Natural killer cell (primary cell): ENCODE data around the gene SORCS1. TPM values are rescaled to one million over a fixed set of nuclear protein-coding genes. Genes with fewer than 3 reads are reported as not detected.

Experiments
- ATAC-seq, 3 donors: fragments of 150-1000 bp in 2 of 3; fragments of 200-7000 bp in 1 of 3; cut with Tn5 transposase; 1 replicate in 1 of 3; 2 replicates in 2 of 3; pipeline ENCODE4 v1.10.0; 2021; ENCODE audit warnings: mild to moderate bottlenecking in 2 of 3, moderate library complexity in 2 of 3
- DNase-seq, 2 donors: peaks; one replicate each; pipeline versions ENCODE4 v3.0.0 to v3.0.0-alpha.2; 2013 to 2021; ENCODE audit warnings: mixed read lengths in 1 of 2
- H3K27ac ChIP-seq: one replicate; pipeline ENCODE4 v1.5.1; 2013; ENCODE audit warnings: mild to moderate bottlenecking, low read length
- H3K27me3 ChIP-seq: one replicate; pipeline ENCODE4 v1.6.1; 2013; ENCODE audit warnings: low read length; ENCODE audit not compliant: control insufficient read depth, insufficient read depth
- H3K36me3 ChIP-seq: one replicate; pipeline ENCODE4 v1.6.1; 2013; ENCODE audit warnings: low read length; ENCODE audit not compliant: control insufficient read depth, insufficient read depth
- H3K4me1 ChIP-seq: one replicate; pipeline ENCODE4 v1.6.1; 2013; ENCODE audit warnings: low read length; ENCODE audit not compliant: control insufficient read depth, insufficient read depth
- H3K4me3 ChIP-seq: one replicate; pipeline ENCODE4 v1.5.1; 2013; ENCODE audit warnings: low read length
- H3K9me3 ChIP-seq: one replicate; pipeline ENCODE4 v1.6.1; 2013; ENCODE audit warnings: low read length; ENCODE audit not compliant: control insufficient read depth, insufficient read depth
- H3K27ac Mint-ChIP-seq, 2 donors: one replicate each; pipeline ENCODE4 v1.8.0; 2022; ENCODE audit warnings: mild to moderate bottlenecking in 2 of 2, mixed read lengths in 2 of 2, moderate library complexity in 1 of 2
- H3K27me3 Mint-ChIP-seq, 2 donors: one replicate each; pipeline ENCODE4 v1.8.0; 2022; ENCODE audit warnings: low read depth in 2 of 2, mixed read lengths in 2 of 2
- H3K36me3 Mint-ChIP-seq: one replicate; pipeline ENCODE4 v1.8.0; 2022; ENCODE audit warnings: mixed read lengths
- H3K4me1 Mint-ChIP-seq, 2 donors: one replicate each; pipeline ENCODE4 v1.8.0; 2022; ENCODE audit warnings: mixed read lengths in 2 of 2
- H3K4me3 Mint-ChIP-seq: one replicate; pipeline ENCODE4 v1.8.0; 2022; ENCODE audit warnings: mild to moderate bottlenecking, moderate library complexity, mixed read lengths
- H3K9me3 Mint-ChIP-seq, 2 donors: one replicate each; pipeline ENCODE4 v1.8.0; 2022; ENCODE audit warnings: mixed read lengths in 2 of 2
- CTCF ChIP-seq: fragments of 200-600 bp; IDR thresholded peaks from one replicate; pipeline ENCODE4 v1.8.0; 2022; ENCODE audit warnings: antibody characterized with exemption
- WGBS: methylation state at CpG from one replicate; pipeline ENCODE4 v1.1.7; 2013; ENCODE audit warnings: missing lambda C conversion rate; ENCODE audit not compliant: insufficient coverage; 5-methylcytosine and 5-hydroxymethylcytosine counted together
- intact Hi-C: fragments of 100-400 bp; cut with micrococcal nuclease; formaldehyde crosslinking; loops from one replicate; pipeline ENCODE4 v1.14.2; 2022
- total RNA-seq, 4 donors: library from RNA; stranded (reverse); fragments of 120-200 nt in 1 of 4; gene quantifications; one replicate each; pipeline versions ENCODE4 v1.2.3 to v1.2.4, GENCODE V29; 2013 to 2022

Gene SORCS1
- total RNA-seq, 3 donors from 2014 or later (not counting 1 experiment from before 2014, with no cell fraction given) = not detected

- Histone ChIP-seq H3K9me3 (no peaks in the 10 kb centered on the region), H3K27me3 (no peaks in the 10 kb centered on the region), H3K27ac (no peak overlapping the region), H3K4me3 (no peak overlapping the region), H3K36me3 (no peaks in the 10 kb centered on the region), H3K4me1 (no peaks in the 10 kb centered on the region)
- Mint-ChIP-seq H3K4me1 (no peaks in the 10 kb centered on the region), H3K36me3 (no peaks in the 10 kb centered on the region), H3K9me3 (peaks cover 0 to 7% of the 10 kb centered on the region in 2 donors), H3K4me3 (no peak overlapping the region), H3K27ac (no peak overlapping the region), H3K27me3 (no peaks in the 10 kb centered on the region)
- no peak for DNase-seq
- ATAC-seq = no peak
- TF ChIP-seq CTCF = no peak
- intact Hi-C loops = no loop called here
Observed at GRCh38 chr10:106540645-106541044, 623.9 kb downstream of the SORCS1 start.

GRCh38 chr10:106537866-106538265 is 626.6 kb downstream of the SORCS1 start:
- no peak for TF ChIP-seq CTCF
- peaks cover 0 to 5% of the 10 kb centered on the region in 2 donors for H3K9me3 Mint-ChIP-seq
- Histone ChIP-seq H3K9me3 (no peaks in the 10 kb centered on the region), H3K36me3 (no peaks in the 10 kb centered on the region), H3K27ac (no peak overlapping the region), H3K27me3 (no peaks in the 10 kb centered on the region), H3K4me1 (no peaks in the 10 kb centered on the region), H3K4me3 (no peak overlapping the region)
- DNase-seq (no peak), ATAC-seq (no peak)
- no peak overlapping the region for H3K4me3 Mint-ChIP-seq
- 79% methylated on average over 5 of the region's 5 CpGs for WGBS
- intact Hi-C loops = no loop called here
- no peaks in the 10 kb centered on the region for H3K4me1 Mint-ChIP-seq
- H3K27ac Mint-ChIP-seq = no peak overlapping the region
- H3K27me3 Mint-ChIP-seq = no peaks in the 10 kb centered on the region
- H3K36me3 Mint-ChIP-seq = no peaks in the 10 kb centered on the region

GRCh38 chr10:106535304-106535953 is 629.1 kb downstream of the SORCS1 start:
- Histone ChIP-seq H3K4me1 (no peaks in the 10 kb centered on the region), H3K36me3 (no peaks in the 10 kb centered on the region), H3K4me3 (no peak overlapping the region), H3K27ac (no peak overlapping the region), H3K27me3 (no peaks in the 10 kb centered on the region), H3K9me3 (no peaks in the 10 kb centered on the region)
- DNase-seq (no peak), ATAC-seq (no peak)
- H3K9me3 Mint-ChIP-seq = peaks cover 0 to 2% of the 10 kb centered on the region in 2 donors
- no peak overlapping the region for H3K27ac Mint-ChIP-seq
- no peak overlapping the region for H3K4me3 Mint-ChIP-seq
- no peaks in the 10 kb centered on the region for H3K27me3 Mint-ChIP-seq
- H3K36me3 Mint-ChIP-seq = no peaks in the 10 kb centered on the region
- WGBS = 82% methylated on average over 5 of the region's 5 CpGs
- no peaks in the 10 kb centered on the region for H3K4me1 Mint-ChIP-seq
- TF ChIP-seq CTCF = no peak
- intact Hi-C loops = no loop called here

GRCh38 chr10:106534441-106534840 is 630.1 kb downstream of the SORCS1 start:
- Histone ChIP-seq H3K4me1 (no peaks in the 10 kb centered on the region), H3K27ac (no peak overlapping the region), H3K9me3 (no peaks in the 10 kb centered on the region), H3K36me3 (no peaks in the 10 kb centered on the region), H3K4me3 (no peak overlapping the region), H3K27me3 (no peaks in the 10 kb centered on the region)
- ATAC-seq = no peak
- Mint-ChIP-seq H3K36me3 (no peaks in the 10 kb centered on the region), H3K9me3 (no peaks in the 10 kb centered on the region), H3K4me3 (no peak overlapping the region), H3K4me1 (no peaks in the 10 kb centered on the region), H3K27ac (no peak overlapping the region), H3K27me3 (no peaks in the 10 kb centered on the region)
- DNase-seq = no peak
- WGBS = 70% methylated on average over 1 of the region's 2 CpGs
- intact Hi-C loops = no loop called here
- no peak for TF ChIP-seq CTCF
